HepG2 (cell line): ENCODE measurements around the gene NOL8. TPM values are rescaled to one million over a fixed set of nuclear protein-coding genes. Genes with fewer than 3 reads are reported as not detected.

Experiments used
- AKNA ChIP-seq: sonication (generic); formaldehyde crosslinking; IDR thresholded peaks from 2 replicates; pipeline ENCODE4 v1.4.0; 2020; ENCODE audit warnings: missing genetic modification reagents, borderline replicate concordance
- ARNT2 ChIP-seq: sonication (generic); formaldehyde crosslinking; IDR thresholded peaks from 2 replicates; pipeline ENCODE4 v1.8.0; 2022; ENCODE audit warnings: mild to moderate bottlenecking, low read depth, missing genetic modification reagents, moderate library complexity
- CREB3 ChIP-seq: sonication (generic); formaldehyde crosslinking; IDR thresholded peaks from 2 replicates; pipeline ENCODE4 v1.5.0; 2020; ENCODE audit warnings: missing genetic modification reagents
- NFIC ChIP-seq: IDR thresholded peaks from 2 replicates; pipeline ENCODE4 v1.6.1; 2012; ENCODE audit warnings: mild to moderate bottlenecking, low read length, inconsistent platforms
- NRL ChIP-seq: sonication (generic); formaldehyde crosslinking; IDR thresholded peaks from 2 replicates; pipeline ENCODE4 v1.5.0; 2020; ENCODE audit warnings: missing genetic modification reagents, mild to moderate bottlenecking, moderate library complexity, borderline replicate concordance
- PAWR ChIP-seq: sonication (generic); formaldehyde crosslinking; IDR thresholded peaks from 2 replicates; pipeline ENCODE4 v1.4.0; 2020; ENCODE audit warnings: missing genetic modification reagents, mild to moderate bottlenecking, borderline replicate concordance
- polyA plus RNA-seq, 8 experiments: library from polyadenylated mRNA; depleted of rRNA in 3 of 8; stranded (reverse) in 7 of 8; unstranded in 1 of 8; fragments of >200 nt; fragmentation: Illumina TruSeq in 4 of 8; extraction: Trizol in 4 of 8; gene quantifications; 2 replicates each; pipeline versions ENCODE4 v1.2.1 to v1.2.3, GENCODE V29; 2011 to 2016; ENCODE audit warnings: low read depth in 4 of 8, missing spikeins in 1 of 8, mixed read lengths in 1 of 8; ENCODE audit not compliant: insufficient read depth in 1 of 8
- total RNA-seq, 5 experiments: library from RNA; depleted of rRNA; stranded (reverse); fragments of >200 nt; fragmentation: Illumina TruSeq; extraction: Trizol; gene quantifications; 2 replicates each; pipeline ENCODE4 v1.2.3, GENCODE V29; 2016; ENCODE audit warnings: low read depth in 1 of 5
- TF ChIP-seq, protein P1 (sequence below), 2 experiments: sonication (generic) in 1 of 2; formaldehyde crosslinking in 1 of 2; IDR thresholded peaks; 2 replicates each; pipeline versions ENCODE4 v1.4.0 to v1.6.1; 2016 to 2020; ENCODE audit warnings: borderline replicate concordance in 1 of 2, low read depth in 1 of 2, mild to moderate bottlenecking in 1 of 2, missing genetic modification reagents in 1 of 2
- TF ChIP-seq, protein P2 (sequence below): sonication (generic); formaldehyde crosslinking; IDR thresholded peaks from one replicate; pipeline ENCODE4 v1.5.1; 2020; ENCODE audit warnings: mild to moderate bottlenecking, missing genetic modification reagents; ENCODE audit errors: not compliant biosample characterization

Gene NOL8
- total and polyA plus RNA-seq, 2 of the 13 experiments (the other 11 are each of a cell fraction or from before 2014, with no cell fraction given), result 12.8 to 36.3 TPM

DNA sequence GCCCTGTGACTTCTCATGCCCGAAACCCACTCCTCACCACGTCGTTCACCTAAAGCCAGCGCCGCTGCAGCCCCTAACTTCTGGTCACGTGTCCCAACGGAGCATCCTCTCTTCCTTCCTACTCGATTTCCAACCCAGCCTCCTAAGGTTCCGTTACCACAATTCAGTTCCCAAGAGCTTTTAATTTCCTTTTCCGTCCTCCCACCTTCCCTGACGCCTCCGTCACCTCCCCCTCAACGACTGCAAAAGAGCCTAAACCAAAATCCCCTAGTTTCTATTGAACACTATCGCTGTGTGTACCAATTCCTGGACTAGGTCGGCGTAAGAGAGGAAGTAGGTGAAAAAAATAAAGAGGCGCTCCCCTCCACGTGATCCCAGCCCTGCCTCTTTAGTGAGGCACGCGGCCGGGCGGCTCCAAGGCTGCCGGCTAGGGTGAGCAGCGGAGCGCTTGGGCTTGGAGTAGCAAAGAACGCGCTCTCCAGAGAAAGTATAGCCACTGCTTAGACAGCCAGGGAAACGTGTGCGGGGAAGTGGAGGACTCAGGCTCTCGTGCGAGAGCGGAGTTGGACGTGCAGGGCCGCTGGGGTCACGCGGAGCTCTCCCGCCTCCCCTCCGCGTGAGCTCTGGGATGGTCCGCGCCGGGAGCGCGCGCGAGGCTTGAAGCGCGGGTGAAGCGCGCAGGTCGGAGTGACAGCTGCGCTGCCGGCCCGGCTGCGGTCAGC lies at the start of gene NOL8, which contains the start of gene CENPP (continued):
- TF ChIP-seq, protein P1, sequence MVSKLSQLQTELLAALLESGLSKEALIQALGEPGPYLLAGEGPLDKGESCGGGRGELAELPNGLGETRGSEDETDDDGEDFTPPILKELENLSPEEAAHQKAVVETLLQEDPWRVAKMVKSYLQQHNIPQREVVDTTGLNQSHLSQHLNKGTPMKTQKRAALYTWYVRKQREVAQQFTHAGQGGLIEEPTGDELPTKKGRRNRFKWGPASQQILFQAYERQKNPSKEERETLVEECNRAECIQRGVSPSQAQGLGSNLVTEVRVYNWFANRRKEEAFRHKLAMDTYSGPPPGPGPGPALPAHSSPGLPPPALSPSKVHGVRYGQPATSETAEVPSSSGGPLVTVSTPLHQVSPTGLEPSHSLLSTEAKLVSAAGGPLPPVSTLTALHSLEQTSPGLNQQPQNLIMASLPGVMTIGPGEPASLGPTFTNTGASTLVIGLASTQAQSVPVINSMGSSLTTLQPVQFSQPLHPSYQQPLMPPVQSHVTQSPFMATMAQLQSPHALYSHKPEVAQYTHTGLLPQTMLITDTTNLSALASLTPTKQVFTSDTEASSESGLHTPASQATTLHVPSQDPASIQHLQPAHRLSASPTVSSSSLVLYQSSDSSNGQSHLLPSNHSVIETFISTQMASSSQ (IDR thresholded peaks at IDR 0.05; ENCODE audit: low read depth), result no peak
- TF ChIP-seq, protein P1 (CRISPR knock-in tag; IDR thresholded peaks at IDR 0.05; ENCODE audit: borderline replicate concordance), result peak; percentile 32; the same call in 1 of the 2 replicates
- TF ChIP-seq, protein P2, sequence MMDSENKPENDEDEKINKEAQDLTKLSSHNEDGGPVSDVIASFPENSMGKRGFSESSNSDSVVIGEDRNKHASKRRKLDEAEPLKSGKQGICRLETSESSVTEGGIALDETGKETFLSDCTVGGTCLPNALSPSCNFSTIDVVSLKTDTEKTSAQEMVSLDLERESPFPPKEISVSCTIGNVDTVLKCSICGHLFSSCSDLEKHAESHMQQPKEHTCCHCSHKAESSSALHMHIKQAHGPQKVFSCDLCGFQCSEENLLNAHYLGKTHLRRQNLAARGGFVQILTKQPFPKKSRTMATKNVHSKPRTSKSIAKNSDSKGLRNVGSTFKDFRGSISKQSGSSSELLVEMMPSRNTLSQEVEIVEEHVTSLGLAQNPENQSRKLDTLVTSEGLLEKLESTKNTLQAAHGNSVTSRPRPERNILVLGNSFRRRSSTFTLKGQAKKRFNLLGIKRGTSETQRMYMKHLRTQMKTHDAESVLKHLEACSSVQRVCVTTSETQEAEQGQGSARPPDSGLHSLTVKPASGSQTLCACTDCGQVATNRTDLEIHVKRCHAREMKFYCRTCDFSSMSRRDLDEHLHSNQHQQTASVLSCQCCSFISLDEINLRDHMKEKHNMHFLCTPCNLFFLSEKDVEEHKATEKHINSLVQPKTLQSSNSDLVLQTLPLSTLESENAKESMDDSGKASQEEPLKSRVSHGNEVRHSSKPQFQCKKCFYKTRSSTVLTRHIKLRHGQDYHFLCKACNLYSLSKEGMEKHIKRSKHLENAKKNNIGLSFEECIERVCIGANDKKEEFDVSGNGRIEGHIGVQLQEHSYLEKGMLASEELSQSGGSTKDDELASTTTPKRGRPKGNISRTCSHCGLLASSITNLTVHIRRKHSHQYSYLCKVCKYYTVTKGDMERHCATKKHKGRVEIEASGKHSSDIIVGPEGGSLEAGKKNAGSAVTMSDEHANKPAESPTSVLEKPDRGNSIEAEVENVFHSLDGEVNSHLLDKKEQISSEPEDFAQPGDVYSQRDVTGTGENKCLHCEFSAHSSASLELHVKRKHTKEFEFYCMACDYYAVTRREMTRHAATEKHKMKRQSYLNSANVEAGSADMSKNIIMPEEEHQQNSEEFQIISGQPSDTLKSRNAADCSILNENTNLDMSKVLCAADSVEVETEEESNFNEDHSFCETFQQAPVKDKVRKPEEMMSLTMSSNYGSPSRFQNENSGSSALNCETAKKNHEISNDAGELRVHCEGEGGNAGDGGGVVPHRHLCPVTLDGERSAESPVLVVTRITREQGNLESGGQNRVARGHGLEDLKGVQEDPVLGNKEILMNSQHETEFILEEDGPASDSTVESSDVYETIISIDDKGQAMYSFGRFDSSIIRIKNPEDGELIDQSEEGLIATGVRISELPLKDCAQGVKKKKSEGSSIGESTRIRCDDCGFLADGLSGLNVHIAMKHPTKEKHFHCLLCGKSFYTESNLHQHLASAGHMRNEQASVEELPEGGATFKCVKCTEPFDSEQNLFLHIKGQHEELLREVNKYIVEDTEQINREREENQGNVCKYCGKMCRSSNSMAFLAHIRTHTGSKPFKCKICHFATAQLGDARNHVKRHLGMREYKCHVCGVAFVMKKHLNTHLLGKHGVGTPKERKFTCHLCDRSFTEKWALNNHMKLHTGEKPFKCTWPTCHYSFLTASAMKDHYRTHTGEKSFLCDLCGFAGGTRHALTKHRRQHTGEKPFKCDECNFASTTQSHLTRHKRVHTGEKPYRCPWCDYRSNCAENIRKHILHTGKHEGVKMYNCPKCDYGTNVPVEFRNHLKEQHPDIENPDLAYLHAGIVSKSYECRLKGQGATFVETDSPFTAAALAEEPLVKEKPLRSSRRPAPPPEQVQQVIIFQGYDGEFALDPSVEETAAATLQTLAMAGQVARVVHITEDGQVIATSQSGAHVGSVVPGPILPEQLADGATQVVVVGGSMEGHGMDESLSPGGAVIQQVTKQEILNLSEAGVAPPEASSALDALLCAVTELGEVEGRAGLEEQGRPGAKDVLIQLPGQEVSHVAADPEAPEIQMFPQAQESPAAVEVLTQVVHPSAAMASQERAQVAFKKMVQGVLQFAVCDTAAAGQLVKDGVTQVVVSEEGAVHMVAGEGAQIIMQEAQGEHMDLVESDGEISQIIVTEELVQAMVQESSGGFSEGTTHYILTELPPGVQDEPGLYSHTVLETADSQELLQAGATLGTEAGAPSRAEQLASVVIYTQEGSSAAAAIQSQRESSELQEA, result no peak
- TF ChIP-seq CREB3 (CRISPR knock-in tag), result no peak
- TF ChIP-seq ARNT2, result no peak; the same call in 1 of the 2 replicates
- peak; percentile 82 for TF ChIP-seq NRL (CRISPR knock-in tag)
- no peak for TF ChIP-seq AKNA
- 0 out of 2 replicates have a peak, but pooled peaks have one; percentile 41 for TF ChIP-seq PAWR (CRISPR knock-in tag)
- no peak; the same call in none of the 2 replicates for TF ChIP-seq NFIC
